IgD-negative memory B cell (primary cell): ENCODE data around the gene MT1F. TPM values are rescaled to one million over a fixed set of nuclear protein-coding genes. Genes with fewer than 3 reads are reported as not detected.
A peak's percentile ranks its signal among the peaks of the same experiment; 100 is the strongest.
"Not testable (repeated sequence)": the region's sequence is repeated elsewhere in the genome, so short reads cannot be mapped to it uniquely, and the experiment has no call there.

Experiments used
- H3K27ac Mint-ChIP-seq, 3 donors: one replicate each; pipeline ENCODE4 v1.8.0; 2020 to 2022; ENCODE audit warnings: mild to moderate bottlenecking in 3 of 3, mixed read lengths in 3 of 3, moderate library complexity in 1 of 3
- H3K27me3 Mint-ChIP-seq: one replicate; pipeline ENCODE4 v1.8.0; 2021; ENCODE audit warnings: mixed read lengths
- H3K36me3 Mint-ChIP-seq: one replicate; pipeline ENCODE4 v1.8.0; 2020; ENCODE audit warnings: mild to moderate bottlenecking, mixed read lengths
- H3K4me1 Mint-ChIP-seq, 3 donors: one replicate each; pipeline ENCODE4 v1.8.0; 2020 to 2022; ENCODE audit warnings: mixed read lengths in 3 of 3, mild to moderate bottlenecking in 1 of 3
- H3K4me3 Mint-ChIP-seq, 4 donors: one replicate each; pipeline ENCODE4 v1.8.0; 2020 to 2022; ENCODE audit warnings: mild to moderate bottlenecking in 4 of 4, mixed read lengths in 4 of 4, moderate library complexity in 3 of 4
- H3K9me3 Mint-ChIP-seq, 3 donors: one replicate each; pipeline ENCODE4 v1.8.0; 2020 to 2021; ENCODE audit warnings: mixed read lengths in 3 of 3, mild to moderate bottlenecking in 1 of 3
- polyA plus RNA-seq: library from polyadenylated mRNA; unstranded; fragments of 300-500 nt; fragmentation: Illumina TruSeq; gene quantifications from one replicate; pipeline ENCODE4 v1.2.3, GENCODE V29; 2021

The MT1F gene
- polyA plus RNA-seq, 1 donor from 2014 or later, result 9.7 TPM

DNA sequence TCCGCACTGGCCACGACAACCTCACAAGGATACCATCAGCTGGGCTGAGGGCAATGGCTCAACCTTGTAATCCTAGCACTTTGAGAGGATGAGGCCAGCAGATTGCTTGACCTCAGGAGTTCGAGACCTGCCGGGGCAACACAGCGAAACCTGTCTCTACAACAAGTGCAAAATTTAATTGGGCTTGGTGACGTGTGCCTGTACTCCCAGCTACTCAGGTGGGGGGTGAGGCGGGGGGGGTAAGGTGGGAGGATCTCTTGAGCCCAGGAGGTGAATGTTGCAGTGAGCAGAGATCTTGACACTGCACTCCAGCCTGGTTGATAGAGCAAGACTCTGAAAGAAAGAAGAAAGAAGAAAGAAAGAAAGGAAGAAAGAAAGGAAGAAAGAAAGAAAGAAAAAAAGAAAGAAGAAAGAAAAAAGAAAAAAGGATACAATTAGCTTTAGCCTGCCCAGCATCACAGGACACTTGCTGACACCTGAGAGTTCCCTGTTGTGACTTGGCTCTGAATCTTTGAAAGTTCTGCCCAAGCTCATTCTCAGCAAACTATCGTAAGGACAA, 37.3 kb upstream of the MT1F start:
- Mint-ChIP-seq H3K27ac (peak overlapping the region in 1 of 3 donors; percentile 60), H3K4me1 (peaks cover 0 to 12% (median 7%) of the 10 kb centered on the region in 3 donors), H3K36me3 (peaks cover 3% of the 10 kb centered on the region), H3K27me3 (peaks cover 39% of the 10 kb centered on the region), H3K4me3 (no peak overlapping the region), H3K9me3 (no peaks in the 10 kb centered on the region)

DNA sequence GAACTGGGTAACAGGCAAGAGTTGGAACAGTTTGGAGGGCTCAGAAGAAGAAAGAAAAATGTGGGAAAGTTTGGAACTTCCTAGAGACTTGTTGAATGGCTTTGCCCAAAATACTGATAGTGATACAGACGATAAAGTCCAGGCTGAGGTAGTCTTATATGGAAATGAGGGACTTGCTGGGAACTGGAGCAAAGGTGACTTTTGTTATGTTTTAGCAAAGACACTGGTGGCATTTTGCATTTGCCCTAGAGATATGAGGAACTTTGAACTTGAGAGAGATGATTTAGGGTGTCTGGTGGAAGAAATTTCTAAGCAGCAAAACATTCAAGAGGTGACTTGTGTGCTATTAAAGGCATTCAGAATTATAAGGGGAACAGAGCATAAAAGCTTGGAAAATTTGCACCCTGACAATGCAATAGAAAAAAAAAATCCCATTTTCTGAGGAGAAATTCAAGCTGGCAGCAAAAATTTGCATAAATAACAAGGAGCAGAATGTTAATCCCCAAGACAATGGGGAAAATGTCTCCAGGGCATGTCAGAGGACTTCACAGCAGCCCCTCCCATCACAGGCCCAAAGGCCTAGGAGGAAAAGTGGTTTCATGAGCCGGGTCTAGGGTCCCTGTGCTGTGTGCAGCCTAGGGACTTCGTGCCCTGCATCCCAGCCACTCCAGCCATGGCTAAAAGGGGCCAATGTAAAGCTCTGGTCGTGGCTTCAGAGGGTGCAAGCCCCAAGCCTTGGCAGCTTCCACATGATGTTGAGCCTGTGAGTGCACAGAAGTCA, 35.9 kb upstream of the MT1F start:
- not testable (repeated sequence) for H3K36me3 Mint-ChIP-seq, H3K9me3 Mint-ChIP-seq, H3K4me3 Mint-ChIP-seq, H3K27ac Mint-ChIP-seq
- Mint-ChIP-seq H3K27me3 (peaks cover 45% of the 10 kb centered on the region), H3K4me1 (peaks cover 0 to 13% (median 10%) of the 10 kb centered on the region in 3 donors)

DNA sequence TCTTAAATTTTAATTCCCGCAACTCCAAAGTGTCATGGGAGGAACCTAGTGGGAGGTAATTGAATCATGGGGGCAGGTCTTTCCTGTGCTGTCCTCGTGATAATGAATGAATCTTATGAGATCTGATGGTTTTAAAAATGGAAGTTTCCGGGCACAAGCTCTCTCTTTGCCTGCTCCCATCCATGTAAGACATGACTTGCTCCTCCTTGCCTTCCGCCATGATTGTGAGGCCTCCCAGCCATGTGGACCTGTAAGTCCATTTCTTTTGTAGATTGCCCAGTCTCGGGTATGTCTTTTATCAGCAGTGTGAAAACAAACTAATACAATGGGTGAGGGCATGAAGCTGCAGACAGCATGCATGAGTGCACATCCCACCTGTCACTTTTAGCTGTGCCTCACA, 34.6 kb upstream of the MT1F start:
- H3K4me1 Mint-ChIP-seq, H3K9me3 Mint-ChIP-seq, H3K36me3 Mint-ChIP-seq, H3K27ac Mint-ChIP-seq, H3K4me3 Mint-ChIP-seq: not testable (repeated sequence)
- peaks cover 37% of the 10 kb centered on the region for H3K27me3 Mint-ChIP-seq

DNA sequence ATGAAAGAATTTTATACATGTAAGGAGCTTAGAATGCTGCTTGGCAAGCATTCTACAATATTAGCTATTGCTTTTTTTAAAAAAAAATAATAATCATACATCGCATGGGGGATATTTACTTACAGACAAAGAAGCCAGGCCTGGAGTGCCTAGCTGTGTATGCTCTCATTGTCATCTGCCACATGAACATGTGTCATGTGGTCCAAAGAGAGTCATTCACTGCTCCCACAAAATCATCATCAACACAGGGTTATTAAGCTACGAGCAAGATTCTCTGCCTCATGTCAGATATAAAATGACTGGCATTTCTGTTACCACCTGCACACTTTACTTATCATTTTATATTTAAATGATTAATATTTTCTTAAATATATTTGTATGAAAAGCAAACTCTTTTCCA, 34.1 kb upstream of the MT1F start:
- Mint-ChIP-seq H3K9me3 (no peaks in the 10 kb centered on the region), H3K4me3 (no peak overlapping the region), H3K36me3 (peaks cover 3% of the 10 kb centered on the region), H3K27ac (no peak overlapping the region), H3K27me3 (peaks cover 33% of the 10 kb centered on the region), H3K4me1 (peaks cover 0 to 10% (median 8%) of the 10 kb centered on the region in 3 donors)

DNA sequence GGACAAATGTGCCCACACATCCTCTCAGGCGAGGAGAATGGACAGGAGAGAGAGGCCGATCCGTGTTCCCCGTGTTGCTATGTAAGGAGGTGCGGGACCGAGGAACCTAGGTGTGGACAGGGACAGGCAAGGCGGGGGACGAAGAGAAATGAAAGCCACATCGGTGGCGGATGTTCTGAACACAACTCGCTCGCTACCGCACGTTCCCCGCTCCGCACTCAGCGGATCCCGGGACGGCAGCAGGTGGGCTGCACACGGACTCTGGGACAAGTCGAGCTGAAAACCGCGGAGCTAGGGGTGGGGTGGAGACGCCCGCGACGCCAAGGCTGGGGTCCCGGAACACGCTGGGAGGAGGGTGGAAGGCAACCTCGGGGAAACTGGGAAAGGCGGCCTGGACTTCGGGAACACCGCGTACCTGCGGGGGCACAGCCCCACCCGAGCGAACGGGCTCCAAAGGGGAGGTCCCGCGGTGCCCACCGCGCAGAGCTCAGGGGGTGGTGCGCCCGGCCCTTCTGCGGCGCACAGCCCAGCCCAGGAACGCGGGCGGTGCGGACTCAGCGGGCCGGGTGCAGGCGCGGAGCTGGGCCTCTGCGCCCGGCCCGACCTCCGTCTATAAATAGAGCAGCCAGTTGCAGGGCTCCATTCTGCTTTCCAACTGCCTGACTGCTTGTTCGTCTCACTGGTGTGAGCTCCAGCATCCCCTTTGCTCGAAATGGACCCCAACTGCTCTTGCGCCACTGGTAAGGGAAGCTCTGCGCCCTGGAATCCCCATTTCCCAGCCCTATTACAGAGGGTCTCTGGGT, 32.4 kb upstream of the MT1F start, which contains the start of gene MT1E:
Gene MT1E, plus strand, starts transcription at position 642 of the 803 bp plus-strand sequence. Its CDS starts 71 bp downstream, at position 713.
- H3K9me3 Mint-ChIP-seq, result no peaks in the 10 kb centered on the region
- H3K4me3 Mint-ChIP-seq, result peak within 1 kb of the TSS; percentile 45 to 91 (median 82)
- H3K36me3 Mint-ChIP-seq, result peaks cover 2% of the 10 kb centered on the region
- H3K4me1 Mint-ChIP-seq, result peaks cover 5 to 14% (median 14%) of the 10 kb centered on the region in 3 donors
- peak within 1 kb of the TSS in 1 of 3 donors; percentile 48 for H3K27ac Mint-ChIP-seq
- peaks cover 29% of the 10 kb centered on the region for H3K27me3 Mint-ChIP-seq

DNA sequence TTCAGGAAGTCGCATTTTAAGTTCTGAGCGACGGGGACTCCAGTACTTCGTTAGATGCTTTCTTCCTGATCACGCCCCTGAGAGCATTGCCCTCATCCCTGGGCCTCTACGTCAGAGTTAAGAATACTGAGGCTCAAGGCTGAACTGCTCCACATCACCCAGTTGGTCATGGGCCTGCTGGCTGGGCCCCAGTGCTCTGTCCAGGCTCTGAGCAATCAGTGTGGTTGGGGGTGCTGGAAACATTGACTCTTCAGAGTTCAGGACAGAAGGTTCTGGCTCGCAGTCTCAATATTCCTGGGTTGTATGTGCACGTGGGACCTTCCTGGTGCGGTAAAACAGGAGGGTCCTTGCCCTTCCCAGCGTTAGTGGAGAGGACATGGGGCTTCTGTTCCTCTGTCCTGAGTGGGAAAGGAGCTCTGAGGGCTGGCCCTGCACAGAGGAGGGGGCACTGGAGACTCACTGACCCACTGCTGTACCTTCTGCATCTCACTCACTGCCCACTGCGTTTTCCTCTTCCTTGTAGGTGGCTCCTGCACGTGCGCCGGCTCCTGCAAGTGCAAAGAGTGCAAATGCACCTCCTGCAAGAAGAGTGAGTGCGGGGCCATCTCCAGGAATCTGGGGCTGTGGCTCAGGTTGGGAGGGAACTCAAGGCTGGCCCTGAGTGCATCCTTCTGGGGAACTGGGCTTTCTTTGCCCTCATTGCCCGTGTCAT, 31.7 kb upstream of the MT1F start:
- H3K36me3 Mint-ChIP-seq, result peaks cover 2% of the 10 kb centered on the region
- H3K4me1 Mint-ChIP-seq, result peaks cover 6 to 16% (median 14%) of the 10 kb centered on the region in 3 donors
- no peak overlapping the region for H3K27ac Mint-ChIP-seq
- H3K4me3 Mint-ChIP-seq, result peak overlapping the region; percentile 45 to 91 (median 78)
- no peaks in the 10 kb centered on the region for H3K9me3 Mint-ChIP-seq
- H3K27me3 Mint-ChIP-seq, result peaks cover 29% of the 10 kb centered on the region

DNA sequence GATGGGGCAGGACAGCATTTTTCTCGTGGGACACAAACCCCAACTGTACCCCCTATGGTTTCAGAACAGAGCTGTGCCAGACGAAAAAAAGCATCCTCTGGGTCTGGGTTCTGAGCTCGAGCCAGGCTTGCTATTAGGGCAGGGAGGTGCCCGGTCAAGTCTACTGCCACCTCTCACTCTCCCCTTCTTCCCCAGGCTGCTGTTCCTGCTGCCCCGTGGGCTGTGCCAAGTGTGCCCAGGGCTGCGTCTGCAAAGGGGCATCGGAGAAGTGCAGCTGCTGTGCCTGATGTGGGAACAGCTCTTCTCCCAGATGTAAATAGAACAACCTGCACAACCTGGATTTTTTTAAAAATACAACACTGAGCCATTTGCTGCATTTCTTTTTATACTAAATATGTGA, 31.1 kb upstream of the MT1F start:
- H3K9me3 Mint-ChIP-seq, result no peaks in the 10 kb centered on the region
- no peak overlapping the region for H3K27ac Mint-ChIP-seq
- peaks cover 1% of the 10 kb centered on the region for H3K36me3 Mint-ChIP-seq
- H3K27me3 Mint-ChIP-seq, result peaks cover 30% of the 10 kb centered on the region
- peaks cover 6 to 16% (median 14%) of the 10 kb centered on the region in 3 donors for H3K4me1 Mint-ChIP-seq
- no peak overlapping the region for H3K4me3 Mint-ChIP-seq

DNA sequence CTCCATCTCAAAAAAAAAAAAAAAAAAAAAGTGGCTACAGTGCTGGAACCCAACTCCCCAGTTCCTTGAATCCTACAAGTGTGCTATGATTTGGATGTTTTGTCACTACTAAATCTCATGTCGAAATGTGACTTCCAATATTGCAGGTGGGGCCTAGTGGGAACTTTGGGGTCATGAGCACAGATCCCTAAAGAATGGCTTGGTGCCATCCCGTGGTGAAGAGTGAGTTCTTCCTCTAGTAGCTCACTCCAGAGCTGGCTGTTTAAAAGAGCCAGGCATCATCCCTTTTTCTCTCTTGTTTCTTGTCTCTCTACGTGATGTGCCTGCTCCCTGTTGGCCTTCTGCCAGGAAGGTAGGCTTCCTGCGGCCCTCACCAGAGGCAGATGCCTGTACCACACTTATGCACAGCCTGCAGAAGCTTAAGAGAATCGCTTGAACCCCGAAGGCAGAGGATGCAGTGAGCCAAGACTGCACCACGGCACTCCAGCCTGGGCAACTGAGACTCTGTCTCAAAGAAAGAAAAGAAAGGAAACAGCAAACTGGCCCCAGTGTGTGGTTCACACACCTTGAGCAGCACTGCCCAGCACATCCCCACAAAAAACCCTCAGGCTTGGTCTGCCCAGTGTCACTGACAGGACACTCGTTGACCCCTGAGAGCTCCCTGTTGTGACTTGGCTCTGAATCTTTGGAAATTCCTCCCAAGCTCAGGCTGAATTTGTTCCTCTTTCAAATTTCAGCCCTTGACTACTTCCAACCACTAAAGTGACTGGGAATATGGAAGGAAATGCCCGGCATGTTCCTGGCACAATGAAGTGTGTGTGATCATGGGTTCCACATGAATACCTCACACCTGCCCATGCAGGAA, 29.0 kb upstream of the MT1F start:
- peaks cover 6 to 22% (median 12%) of the 10 kb centered on the region in 3 donors for H3K4me1 Mint-ChIP-seq
- no peaks in the 10 kb centered on the region for H3K36me3 Mint-ChIP-seq
- no peak overlapping the region for H3K4me3 Mint-ChIP-seq
- no peaks in the 10 kb centered on the region for H3K9me3 Mint-ChIP-seq
- H3K27ac Mint-ChIP-seq, result no peak overlapping the region
- H3K27me3 Mint-ChIP-seq, result peaks cover 46% of the 10 kb centered on the region

DNA sequence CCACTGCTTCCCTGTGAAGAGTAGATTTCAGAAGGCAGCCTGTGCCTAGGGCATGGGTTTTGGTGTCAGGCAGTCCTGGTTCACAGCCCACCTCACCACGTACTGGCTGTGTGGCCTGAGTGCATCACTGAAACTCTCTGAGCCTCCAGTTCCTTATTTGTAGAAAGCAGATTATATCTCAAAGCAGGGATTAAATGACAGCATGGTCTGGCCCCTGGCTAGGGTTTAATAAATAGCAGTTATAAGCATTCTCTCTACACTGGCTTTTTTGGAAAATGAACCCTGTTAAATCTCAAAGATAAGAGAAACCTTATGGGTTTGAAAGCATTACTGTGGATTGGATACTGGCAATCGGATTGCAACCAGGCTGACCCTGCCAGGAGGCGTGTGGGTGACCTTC, 28.2 kb upstream of the MT1F start:
- Mint-ChIP-seq H3K27me3 (peaks cover 50% of the 10 kb centered on the region), H3K4me1 (peaks cover 6 to 22% (median 10%) of the 10 kb centered on the region in 3 donors), H3K4me3 (no peak overlapping the region), H3K9me3 (no peaks in the 10 kb centered on the region), H3K27ac (no peak overlapping the region), H3K36me3 (no peaks in the 10 kb centered on the region)

DNA sequence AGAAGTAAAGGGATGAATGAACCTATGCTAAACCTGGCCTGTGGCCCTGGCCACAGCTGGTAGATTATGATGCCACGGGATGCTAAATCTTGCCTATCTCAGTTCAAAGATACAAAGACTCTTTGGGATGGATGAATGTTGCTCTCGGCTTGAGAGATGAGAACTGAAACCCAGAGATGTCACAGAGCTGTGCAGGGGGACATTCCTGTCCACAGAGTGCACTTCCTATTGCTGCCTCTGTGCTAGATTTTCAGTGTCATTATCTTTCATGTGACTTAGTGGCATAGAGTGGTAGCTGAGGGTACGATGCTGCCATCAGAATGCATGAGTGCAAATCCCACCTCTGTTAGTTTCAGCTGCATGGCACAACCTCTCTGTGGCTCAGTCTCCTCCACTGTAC, 27.6 kb upstream of the MT1F start:
- Mint-ChIP-seq H3K4me3 (no peak overlapping the region), H3K27me3 (peaks cover 51% of the 10 kb centered on the region), H3K4me1 (peaks cover 11 to 22% (median 11%) of the 10 kb centered on the region in 3 donors), H3K9me3 (no peaks in the 10 kb centered on the region), H3K36me3 (no peaks in the 10 kb centered on the region), H3K27ac (no peak overlapping the region)

DNA sequence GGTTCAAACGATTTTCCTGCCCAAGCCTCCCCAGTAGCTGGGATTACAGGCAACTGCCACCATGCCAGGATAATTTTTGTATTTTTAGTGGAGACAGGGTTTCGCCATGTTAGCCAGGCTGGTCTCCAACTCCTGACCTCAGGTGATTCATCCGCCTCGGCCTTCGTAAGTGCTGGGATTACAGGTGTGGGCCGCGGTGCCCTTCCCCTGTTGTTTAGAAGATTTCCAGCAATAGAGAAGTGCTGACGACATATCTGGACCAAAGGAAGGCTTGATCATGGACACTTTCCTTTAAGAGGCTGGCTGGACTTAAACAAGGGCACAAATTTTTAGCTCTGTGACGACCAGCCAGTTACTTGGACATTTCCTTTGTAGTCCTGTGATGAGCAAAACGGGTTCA, 26.6 kb upstream of the MT1F start:
- no peaks in the 10 kb centered on the region for H3K36me3 Mint-ChIP-seq
- no peak overlapping the region for H3K27ac Mint-ChIP-seq
- peaks cover 9 to 21% (median 11%) of the 10 kb centered on the region in 3 donors for H3K4me1 Mint-ChIP-seq
- peaks cover 50% of the 10 kb centered on the region for H3K27me3 Mint-ChIP-seq
- H3K9me3 Mint-ChIP-seq, result no peaks in the 10 kb centered on the region
- no peak overlapping the region for H3K4me3 Mint-ChIP-seq

DNA sequence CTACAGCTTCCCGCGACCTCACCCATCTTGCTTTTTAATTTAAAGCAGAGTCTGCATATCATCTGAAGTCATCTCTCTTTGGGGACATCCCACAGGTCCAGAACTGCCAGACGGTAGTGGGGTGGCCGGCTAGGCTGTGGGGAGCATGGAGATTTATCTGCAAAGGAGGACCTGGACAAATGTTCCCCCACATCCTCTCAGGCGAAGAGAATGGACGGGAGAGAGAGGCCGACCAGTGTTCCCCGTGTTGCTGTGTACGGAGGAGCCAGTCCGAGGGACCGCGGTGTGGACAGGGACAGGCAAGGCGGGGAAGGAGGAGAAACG, 26.0 kb upstream of the MT1F start:
- Mint-ChIP-seq H3K36me3 (no peaks in the 10 kb centered on the region), H3K27ac (no peak overlapping the region), H3K9me3 (no peaks in the 10 kb centered on the region), H3K27me3 (peaks cover 53% of the 10 kb centered on the region), H3K4me3 (peak overlapping the region in 3 of 4 donors; percentile 51 to 60 (median 58)), H3K4me1 (peaks cover 9 to 21% (median 11%) of the 10 kb centered on the region in 3 donors)

DNA sequence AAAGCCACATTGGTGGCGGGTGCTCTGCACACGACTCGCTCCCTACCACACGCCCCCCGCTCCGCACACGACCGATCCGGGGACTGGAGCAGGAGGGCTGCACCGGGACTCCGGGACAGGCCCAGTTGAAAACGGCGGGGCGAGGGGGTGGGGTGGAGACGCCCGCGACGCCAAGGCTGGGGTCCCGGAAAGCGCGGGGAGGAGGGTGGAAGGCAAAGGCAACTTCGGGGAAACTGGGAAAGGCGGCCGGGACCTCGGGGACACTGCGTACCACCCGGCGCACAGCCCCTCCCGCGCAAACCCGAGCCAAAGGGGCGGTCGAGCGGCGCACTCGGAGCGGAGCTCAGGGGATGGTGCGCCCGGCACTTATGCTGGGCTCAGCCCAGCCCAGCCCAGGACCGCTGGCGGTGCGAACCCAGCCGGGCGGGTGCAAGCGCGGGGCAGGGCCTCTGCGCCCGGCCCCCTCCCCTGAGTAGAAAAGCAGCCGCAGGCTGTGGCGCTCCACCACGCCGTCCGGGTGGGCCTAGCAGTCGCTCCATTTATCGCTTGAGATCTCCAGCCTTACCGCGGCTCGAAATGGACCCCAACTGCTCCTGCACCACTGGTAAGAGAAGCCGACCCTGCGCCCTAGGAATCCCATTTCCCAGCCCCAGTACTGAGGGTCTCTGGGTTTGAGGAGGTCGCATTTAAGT, 25.5 kb upstream of the MT1F start, which contains the start of gene MT1M:
Gene MT1M, plus strand, starts transcription at position 504 of the 692 bp plus-strand sequence. Its CDS starts 73 bp downstream, at position 577.
- H3K4me3 Mint-ChIP-seq, result peak within 1 kb of the TSS in 3 of 4 donors; percentile 51 to 60 (median 58)
- peaks cover 55% of the 10 kb centered on the region for H3K27me3 Mint-ChIP-seq
- no peaks in the 10 kb centered on the region for H3K9me3 Mint-ChIP-seq
- H3K27ac Mint-ChIP-seq, result no peak within 1 kb of the TSS
- H3K36me3 Mint-ChIP-seq, result no peaks in the 10 kb centered on the region
- peaks cover 9 to 21% (median 11%) of the 10 kb centered on the region in 3 donors for H3K4me1 Mint-ChIP-seq
